NCI-H1092 treated with DMSO at 0.1 percent for 48 hours (cell line): ENCODE results near the gene UNCX.

Experiments used
- DNase-seq: peaks from one replicate; lab custom pipeline; 2025; lab: John Stamatoyannopoulos, UW

The UNCX gene

DNA sequence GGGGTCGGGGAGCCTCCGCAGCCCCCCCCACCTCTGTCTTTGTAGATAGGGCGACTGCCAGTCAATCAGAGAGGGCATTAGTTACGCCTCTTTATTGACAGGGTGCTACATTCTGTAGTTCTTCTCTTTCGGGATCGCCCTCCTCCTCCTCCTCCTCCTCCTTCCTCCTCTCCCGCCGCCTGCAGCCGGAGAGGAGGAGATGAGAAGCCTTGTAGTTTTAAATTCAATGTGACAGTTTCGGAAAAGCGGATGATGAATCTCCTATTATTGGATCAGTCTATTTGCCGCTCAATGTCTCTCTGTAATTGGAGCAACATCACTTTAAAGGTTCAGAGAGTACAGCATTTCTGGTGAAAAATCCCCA is 587 bp upstream of the UNCX start:
- no peak for DNase-seq

DNA sequence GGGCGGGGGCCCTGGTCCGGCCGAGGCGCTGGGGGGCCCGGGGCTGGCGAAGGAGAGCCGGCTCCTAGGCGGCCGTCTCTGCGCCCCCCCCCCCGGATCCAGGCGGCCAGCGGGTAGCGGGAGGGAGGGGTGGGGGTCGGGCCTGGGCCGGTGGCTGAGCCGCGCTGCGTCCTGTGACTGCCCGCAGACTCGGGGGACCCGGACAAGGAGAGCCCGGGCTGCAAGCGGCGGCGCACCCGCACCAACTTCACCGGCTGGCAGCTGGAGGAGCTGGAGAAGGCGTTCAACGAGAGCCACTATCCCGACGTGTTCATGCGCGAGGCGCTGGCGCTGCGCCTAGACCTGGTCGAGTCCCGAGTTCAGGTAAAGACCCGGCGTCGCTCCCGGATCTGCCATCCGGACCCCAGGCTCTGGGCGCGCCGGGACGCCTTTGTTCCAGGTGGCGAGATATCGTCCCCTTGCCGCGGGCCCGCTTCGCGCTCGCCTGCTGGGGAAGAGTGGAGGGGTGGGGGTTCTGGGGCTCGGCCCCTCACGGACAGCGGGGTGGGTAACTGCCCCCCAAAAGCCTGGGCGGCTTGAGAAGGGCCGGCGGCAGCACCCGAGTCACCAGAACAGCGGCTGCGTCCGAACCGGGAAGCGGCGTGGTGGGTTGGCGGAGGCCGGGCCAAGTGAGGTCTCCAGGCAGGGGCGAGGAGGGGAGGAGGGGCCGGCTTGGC is 819 bp downstream of the UNCX start:
- DNase-seq: no peak

DNA sequence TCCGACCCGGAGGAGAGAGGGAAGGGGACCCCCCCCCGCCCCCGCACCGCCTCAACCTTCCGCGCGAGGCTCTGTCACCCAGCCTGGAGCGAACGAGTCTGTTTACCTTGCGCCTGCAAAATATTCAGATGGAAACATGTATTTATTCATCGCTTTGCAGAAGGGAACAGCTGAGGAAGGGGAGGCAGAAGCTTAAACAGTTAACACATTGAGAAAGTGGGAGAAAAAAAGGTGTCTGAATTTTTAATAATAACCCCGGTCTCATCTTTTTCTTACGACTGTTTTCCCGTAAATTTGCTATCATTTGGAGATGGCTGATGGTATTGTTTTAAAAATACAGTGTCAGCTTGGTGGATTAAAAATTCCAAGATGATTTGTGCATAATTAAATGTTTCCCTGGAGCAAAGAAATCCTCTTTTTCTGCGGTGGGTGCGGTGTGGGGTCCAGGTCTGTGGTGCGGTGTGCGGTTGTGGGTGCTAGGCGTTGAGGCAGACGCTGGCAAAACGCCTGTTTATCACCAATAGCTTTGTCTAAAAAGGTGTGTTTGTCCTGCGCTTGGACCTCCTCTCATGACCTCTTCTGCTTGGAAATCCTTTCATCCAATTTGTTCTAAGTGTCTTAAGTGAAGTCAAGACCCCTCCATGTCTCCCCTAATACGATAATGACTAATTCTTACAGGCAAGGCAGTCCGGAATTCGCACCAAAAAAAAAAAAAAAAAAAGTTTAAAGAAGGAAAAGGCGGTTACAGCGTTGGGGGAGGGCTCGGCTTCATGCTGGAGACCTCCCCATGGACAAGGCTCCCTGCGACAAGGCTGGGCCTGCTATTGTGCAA is 1.6 kb downstream of the UNCX start:
- no peak for DNase-seq

DNA sequence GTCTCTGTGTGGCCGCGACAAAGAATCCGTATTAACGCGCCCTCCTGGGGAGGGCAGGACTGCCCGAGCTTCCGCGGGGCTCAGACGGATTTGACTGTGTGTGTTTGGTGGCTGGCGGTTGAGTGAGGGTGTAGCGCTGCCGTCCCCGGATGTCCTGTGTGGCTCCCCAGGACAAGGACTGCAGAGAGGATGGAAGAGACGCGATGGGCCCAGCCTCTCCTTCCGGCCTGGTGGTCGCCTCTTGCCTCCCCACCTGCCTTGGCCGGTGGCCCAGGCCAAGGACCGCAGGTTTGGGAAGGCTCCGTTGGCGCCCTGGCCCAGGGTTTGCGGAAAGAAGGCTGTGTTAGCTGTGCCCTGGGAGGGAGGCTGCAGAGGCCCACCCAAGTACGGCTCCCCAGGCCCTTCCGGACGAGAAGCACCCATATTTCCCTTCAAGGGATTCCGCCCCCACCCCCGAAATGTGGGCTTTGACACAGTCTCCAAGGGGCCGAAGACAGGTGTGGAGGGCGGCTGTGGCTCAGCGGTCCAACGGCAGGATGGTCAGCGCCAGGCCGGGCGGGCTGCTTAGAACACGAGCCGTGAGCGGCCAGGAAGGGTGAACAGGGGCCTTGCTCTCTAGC is 2.3 kb downstream of the UNCX start:
- no peak for DNase-seq

DNA sequence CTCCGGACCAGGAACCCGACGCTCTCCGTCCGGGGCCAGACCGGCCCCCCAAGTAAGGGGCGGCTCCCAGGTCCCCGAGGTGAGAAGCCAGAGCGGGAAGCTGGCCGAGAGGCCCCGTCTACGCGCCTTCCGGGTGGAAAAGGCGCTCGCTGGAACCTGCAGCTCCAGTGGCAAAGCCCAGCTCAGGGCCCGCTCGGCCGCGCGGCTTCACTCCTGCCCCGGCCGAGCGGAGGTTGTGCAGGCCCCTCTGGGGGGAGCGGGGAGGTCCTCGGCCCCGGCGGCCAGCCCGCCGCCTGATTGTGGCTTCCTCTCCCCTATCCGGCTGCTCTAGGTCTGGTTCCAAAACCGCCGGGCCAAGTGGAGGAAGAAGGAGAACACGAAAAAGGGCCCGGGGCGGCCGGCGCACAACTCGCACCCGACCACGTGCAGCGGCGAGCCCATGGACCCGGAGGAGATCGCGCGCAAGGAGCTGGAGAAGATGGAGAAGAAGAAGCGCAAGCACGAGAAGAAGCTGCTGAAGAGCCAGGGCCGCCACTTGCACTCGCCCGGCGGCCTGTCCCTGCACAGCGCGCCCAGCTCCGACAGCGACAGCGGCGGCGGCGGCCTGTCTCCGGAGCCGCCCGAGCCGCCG is 2.9 kb downstream of the UNCX start:
- DNase-seq: no peak

DNA sequence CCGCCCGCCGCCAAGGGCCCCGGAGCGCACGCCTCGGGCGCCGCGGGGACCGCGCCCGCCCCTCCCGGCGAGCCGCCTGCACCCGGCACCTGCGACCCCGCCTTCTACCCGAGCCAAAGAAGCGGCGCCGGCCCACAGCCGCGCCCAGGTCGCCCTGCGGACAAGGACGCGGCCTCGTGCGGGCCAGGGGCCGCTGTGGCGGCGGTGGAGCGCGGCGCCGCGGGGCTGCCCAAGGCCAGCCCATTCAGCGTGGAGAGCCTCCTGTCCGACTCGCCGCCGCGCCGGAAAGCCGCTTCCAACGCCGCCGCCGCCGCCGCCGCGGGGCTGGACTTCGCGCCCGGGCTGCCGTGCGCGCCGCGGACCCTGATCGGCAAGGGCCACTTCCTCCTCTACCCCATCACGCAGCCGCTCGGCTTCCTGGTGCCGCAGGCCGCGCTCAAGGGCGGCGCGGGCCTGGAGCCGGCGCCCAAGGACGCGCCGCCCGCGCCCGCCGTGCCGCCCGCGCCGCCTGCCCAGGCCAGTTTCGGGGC is 3.5 kb downstream of the UNCX start:
- no peak for DNase-seq

DNA sequence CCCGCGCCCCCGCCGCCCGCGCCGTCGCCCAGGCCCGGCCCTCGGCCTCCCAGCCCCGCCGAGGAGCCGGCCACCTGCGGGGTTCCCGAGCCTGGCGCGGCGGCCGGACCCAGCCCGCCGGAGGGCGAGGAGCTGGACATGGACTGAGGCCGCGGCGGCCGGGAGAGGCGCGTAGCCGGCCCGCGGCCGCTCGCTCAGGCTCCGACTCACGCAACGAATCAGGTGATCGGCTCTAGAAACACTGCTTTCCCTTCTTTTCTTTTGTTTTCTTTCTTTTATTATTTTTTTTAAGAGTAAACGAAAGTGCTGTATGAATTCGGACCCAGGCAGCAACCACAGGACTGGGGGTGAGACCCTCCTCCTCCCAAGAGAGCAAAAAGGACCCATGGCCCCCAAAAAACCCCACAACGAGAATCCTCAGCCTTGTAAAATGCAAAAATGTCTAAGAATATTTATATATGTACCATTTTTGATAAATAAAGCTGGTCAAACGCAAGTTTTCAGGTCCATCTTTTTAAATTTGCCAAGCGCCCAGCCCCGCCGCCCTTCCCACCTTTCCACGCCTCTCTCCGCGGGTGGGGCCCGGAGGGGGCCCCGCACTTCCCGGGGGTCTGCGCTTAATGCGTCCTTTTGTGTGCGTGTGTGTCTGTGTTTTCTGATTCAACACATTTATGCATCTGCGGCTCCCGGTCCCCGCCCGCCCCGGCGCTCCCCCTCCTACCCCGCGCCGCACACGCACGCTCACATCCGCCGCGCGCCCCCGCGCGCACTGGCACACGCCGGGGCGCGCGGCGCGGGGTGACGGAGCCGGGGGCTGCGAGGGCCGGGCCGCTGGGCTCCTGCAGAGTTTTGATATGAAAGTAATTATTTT is 4.4 kb downstream of the UNCX start:
- DNase-seq: no peak

DNA sequence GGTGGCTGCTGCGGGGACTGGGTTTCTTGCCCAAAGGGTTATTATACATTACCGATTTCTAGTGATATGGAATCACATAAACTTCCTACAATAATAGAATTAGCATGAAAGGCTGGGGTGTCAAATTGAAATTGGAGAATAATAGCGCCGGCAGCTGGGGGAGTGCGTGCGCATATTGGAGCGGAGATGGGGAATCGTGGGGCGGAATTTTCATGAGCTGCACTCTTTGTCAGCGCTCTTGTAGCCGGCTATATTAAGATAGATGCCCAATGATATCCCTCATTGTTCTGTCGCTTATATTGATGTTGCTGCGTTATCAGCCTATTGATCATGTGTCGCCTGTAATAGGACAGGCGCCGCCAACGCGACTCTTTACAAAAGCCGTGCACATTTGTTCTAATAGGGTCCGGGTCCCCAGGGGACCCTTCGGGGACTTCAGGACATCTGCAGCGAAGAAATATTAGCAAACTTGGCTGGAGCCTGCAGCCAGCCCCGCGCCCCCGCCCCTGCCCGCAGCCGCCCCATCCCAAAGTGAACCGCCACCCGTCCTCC is 5.1 kb downstream of the UNCX start:
- no peak for DNase-seq

DNA sequence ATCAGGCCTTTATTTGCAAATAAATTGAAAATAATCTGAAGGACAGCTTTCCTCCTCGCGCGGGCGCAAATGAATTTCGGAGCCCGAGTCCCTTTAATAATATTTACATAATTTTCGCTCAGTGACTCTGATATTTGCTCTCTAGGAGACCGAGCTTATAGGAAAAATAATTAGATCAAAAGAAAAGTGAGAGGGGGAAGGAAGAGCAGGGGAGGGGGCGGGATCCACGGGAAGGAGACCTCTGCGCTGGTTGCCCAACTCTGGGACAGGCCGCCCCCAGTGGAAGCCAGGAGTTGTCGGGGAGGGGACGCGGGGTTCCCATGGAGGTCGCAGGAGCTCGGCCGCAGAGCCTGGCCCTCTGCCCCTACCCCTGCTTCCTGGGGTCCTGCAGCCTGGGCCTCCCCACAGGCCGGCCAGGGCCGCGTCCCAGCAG is 5.8 kb downstream of the UNCX start:
- no peak for DNase-seq

DNA sequence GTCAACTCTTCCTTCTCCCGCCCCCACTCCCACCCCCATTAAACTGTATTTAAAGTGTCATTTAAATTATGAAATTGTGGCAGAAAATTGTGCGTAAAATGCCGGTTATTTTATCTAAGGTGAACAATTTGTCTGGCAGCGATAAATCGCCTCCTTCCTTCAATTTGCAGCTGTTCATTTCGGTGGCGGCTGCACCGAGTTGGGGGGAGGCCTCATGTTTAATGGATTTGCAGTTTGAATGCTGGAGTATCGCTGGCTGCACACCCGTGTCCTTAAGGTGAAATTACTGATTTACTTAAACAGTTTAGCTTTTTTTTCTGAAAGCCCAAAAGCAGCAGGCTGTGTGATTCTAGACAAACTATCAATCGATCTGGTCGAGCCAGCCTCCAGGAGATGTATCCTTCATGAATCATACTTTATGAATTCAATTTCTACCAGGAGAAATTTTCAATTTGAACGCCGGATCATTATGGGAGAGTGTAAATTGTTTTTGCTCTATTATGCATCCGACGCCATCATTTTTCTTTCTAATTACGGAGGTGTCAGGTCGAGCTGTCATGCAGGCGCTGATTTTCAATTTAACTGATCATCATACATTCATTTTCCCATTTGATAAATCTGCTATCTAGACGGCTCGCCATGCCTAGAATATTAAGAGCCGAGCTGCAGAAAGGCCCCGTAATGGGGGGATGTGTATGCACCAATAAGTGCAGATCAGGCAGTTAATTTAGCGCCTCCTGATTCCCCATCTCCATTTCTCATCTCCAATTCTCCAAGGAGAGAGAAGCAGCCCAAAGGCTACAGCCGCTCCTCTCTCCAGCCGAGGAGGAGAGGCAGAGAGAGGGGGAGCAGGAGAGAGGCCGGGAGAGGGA is 6.5 kb downstream of the UNCX start:
- no peak for DNase-seq

DNA sequence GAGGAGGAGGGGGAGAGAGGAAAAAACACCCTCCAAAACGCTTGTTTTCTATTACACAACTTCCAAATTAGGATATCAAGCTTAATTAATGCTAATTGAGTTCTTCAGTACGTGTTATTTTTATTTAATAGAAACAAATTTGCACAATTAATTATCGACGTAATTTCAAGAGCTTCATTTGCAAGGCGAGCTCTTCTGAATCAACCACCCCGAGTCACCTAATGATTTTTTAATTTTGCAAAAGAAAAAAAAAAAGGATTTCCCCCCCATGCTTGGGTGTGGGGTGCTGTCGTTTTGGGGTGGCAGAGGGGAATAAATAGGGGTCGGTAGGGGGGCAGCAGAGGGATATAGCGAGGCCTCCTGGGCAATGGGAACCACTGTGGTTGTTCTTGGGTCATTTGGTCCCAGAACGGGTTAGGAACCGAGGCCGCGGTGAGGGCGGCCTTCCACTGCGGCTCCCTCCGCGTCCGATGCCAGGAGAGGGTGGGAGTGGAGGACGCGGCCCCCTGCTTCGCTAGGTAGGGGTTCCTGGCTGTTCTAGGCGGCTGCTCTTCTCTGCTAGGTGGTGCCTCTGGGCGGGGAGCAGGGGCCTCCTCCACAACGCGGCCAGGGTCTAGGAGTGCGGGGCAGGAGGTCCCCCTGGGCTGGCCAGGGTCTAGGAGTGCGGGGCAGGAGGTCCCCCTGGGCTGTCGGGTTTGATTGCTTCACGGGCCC is 7.3 kb downstream of the UNCX start:
- no peak for DNase-seq

DNA sequence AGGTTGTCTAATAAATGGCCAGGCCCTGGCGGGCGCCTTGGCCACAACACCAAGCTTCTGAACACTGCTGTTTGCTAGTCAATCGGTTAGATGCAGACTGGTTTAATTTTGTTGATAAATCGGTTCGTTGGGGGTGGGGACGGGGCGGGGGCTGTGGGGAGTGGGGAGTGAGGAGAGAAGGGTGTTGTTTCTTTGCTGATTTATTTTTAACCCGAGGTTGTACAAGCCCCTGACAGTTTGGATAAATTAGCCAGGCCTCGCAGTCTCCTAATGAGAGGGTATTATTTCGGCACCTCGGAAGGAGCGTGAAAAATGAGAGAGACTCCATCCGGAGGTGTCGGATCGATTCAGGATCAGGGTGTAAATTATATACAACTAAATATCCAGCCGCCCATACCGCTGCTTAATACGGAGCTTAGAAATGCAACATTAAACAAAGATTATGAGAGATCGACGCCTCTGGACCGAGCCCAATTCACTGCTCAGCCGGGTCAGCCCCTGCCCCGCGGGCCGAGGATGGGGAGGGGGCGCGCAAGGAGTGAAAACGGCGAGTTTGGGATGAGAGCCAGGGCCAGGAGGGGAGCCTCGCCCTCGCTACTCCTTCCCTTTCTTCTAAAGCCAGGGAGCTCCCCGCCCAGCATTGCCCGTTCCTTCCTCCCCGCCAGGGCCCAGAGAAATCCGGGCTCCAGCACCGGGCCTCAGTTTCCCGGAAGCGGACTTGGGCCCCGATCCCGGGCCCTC is 8.0 kb downstream of the UNCX start:
- no peak for DNase-seq

DNA sequence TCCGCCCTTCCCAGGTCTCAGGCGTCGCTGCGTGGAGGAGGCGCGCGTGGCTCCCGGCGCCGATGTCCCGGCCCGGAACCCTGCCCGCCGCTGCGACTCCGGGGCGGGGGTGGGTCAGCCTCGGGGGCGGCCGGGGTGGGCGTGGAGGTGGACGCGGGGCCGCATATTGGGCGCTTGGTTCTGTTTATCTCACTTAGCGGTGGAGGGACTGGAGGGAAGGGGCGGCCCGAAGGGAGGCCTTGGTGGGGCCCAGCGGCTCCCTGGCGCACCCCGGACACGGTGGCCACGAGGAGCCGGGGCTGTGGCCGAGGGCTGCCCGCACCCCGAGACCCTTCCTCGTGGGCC is 8.6 kb downstream of the UNCX start:
- DNase-seq: no peak

DNA sequence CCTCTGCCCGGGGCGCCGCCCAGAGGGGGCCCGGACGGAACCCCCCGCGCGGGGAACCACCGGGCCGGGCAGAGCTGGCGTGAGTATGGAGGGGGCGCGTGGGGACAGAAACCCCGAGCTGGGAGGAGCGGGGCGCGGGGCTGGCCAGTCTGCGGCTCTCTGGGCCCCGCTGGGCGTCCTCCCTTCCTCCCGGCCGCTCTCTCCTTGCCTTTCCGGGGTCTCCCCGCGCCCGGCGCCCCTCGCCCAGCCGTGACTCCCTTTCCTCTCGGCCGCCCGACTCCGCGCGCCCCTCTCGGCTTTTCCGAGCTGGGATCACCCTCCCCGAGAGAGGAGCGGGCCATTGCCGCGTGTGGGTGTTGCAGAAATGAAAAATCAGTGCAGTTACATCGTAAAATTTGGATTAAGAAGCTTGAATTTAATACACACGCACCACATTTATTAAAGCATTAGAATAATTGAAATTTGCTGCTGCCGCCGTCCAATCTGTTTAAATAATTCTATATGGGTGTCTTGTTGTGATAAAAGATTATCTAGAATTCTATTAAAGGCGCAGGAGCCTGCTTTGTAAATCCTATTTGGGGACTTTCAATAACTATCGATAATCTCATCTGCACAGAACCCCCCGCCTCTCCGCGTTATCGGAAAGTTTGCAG is 9.1 kb downstream of the UNCX start:
- DNase-seq: no peak

DNA sequence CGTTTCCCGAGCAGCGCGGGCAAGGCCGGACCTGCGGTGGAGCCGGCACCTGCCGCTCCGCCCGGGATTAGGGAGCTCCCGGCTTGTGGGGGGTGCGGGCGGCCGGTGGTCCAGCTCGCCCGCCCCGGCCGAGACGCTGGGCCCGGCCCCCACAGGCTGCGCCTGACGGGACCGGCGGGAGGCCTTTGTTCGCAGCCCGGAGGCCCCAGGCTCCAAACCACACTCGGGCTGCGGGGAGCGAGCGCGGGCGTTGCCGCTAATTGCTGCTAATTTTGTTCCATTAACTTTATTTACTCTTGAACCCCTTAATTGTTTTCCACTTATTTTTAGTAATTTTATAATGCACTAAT is 9.6 kb downstream of the UNCX start:
- DNase-seq: no peak

DNA sequence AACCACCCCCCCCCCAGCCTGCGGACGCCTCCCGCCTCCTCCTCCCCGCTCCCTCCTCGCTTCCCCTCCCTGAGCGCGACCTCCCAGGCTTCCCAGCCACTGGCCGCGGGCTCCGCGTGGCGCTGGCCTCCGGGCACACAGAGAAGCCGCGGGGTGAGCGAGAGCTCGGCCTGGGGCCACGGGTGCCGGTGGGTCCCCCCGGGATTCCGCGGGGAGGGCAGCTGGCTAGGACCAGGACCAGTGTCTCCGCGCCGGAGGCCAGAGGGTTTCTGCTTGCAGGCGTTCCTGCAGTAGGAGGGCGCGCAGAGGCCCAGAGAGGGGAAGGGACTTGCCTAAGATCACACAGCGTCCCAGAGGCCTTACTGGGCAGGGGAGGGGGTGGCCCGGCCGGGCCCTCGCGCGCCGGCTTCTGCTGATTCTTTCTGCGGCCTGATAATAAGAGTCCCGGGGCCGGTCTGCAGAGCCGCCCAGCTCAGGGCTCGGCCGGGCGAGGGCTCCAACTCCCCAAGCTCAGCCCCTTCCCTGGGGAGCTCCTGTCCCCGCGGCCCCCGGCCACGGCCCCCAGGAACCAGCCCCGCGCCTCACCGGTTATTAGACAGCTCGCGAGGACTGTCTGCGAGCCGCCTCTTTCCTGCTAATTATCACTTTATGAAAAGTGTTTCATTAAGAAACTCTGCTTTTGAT is 10.1 kb downstream of the UNCX start:
- DNase-seq: no peak

DNA sequence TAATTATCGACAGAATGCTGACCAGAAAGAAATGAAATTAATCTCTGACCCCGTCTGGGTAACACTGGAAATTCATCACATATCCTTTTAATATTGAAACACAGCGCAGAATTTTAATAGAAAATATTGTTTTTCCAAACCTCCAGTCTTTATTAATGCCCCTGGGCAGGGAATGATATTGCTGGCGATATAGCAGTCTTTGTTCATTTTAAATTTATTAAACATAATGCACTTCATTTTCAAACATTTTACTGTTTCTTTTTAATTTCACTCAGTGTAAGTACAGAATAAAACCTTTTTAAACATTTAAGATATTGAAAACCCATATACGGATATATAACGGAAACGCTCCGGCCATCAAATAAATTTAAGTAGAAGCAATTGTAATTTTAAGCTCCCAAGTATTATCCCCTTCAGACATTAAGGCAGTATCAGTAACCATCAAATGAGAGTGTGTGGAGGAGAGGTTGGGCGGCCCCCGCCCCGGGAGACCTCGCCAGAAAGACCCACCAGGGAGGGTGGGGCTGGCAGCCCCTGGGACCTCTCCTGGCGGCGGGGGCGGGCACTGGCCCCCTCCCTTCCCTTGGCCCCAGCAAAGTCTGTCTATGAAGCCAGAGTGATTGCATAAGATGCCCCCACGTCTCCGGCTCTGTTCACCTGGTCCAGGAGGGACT is 10.8 kb downstream of the UNCX start:
- DNase-seq: no peak
